ENCODE data around the gene BMP8B.
"Not testable (repeated sequence)": the region's sequence is repeated elsewhere in the genome, so short reads cannot be mapped to it uniquely, and the experiment has no call there.

BMP8B gene

GRCh38 chr1:39788758-39789570, at the start of gene BMP8B:
Gene BMP8B (minus strand): TSS chr1:39788865. CDS start chr1:39788485, 380 bp downstream.
- FAIRE-seq: no peak

DNA sequence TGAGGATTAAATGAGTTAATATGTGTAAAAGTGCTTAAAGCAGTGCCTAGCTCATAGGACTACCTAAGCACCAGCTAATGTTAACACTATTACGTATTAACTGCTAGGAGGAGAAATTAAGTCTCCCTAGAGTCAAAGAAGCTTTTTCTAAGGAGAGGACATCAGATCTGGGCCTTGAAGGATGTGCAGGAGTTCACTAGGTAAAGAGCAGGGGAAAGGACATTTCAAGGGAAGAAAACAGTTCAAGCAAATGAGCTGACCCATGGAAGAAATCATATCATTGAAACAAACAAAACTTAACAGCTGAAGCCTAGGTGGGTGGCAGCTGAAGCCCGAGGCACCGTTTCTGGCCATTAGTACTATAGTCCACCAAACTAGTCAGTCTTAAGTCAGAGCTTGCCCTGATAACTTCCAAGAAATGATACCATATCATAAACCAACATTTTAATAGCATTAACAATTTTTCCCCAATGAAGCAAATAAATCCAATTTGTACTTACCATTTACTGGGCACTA, 48.0 kb upstream of the BMP8B start:
- no peak for FAIRE-seq

DNA sequence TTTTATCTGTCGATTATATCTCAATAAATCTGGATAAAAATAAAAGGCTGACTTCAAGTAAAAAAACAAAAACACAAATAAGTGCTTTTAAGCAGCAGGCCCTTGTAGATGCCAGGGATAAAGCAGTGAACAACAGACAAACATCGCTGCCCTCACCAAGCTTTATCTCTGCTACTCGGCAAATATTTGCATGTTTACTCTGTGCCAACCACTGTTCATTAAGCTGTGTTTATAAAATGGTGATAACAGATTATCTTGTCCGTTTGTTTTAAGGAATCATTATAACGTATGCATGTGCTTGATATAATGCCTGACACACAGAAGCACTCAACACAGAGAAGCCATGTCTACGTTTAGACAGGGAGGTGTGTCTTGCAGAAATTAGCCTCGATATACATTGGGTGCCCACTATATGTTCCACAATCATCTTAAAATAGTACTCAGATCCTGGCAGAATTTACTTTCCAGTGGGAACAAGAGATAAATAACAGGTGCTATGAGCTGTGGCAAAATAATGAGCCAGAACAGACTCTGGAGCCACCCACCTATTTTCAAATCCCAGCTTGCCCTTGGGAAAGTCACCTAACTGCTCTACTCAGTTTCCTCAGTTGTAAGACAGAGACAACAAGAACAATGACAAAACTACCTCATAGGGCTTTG, 47.4 kb upstream of the BMP8B start:
- no peak for FAIRE-seq

GRCh38 chr1:39835110-39835509, 46.4 kb upstream of the BMP8B start:
- FAIRE-seq: no peak

GRCh38 chr1:39833621-39834385, 45.1 kb upstream of the BMP8B start:
- FAIRE-seq: no peak

GRCh38 chr1:39833121-39833520, 44.5 kb upstream of the BMP8B start:
- no peak for FAIRE-seq

DNA sequence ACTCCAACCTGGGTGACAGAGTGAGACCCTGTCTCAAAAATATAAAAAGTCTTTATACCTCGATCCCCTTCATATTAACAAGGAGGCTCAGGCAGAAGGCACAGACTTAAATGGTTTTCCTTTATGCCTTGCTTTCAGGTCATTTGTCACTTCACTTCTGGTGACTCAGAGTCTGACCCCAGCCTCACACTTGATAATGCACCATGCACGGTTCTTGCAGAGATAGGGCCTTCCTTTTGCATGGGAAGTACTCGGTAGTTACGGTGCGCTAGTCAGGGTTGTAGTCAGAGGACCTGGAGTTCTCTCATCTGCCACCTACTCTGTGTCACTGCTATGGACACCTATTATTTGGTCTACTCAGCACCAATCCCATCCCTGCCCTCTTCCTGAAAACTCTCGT, 43.6 kb upstream of the BMP8B start:
- no peak for FAIRE-seq

- no peak for FAIRE-seq
Observed at GRCh38 chr1:39829791-39830533, 41.3 kb upstream of the BMP8B start.

DNA sequence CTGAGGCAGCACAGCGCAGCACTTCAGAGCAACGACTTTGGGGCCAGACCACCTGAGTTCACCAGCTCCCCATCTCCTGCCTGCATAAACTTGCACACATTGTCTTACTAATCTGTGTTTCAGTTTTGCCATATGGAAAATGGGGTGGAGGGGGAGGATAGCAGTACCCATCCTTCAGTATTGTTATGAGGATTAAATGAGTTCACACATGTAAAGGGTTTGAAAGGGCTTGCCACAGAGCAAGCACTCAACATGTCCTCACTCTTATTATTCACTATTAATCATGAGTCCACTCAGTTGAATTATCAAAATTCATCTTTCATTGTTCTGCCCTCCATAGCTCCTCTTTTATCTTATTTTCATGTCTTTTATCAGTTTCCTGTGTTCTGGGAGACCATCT, 40.1 kb upstream of the BMP8B start:
- no peak for FAIRE-seq

- FAIRE-seq: not testable (repeated sequence)
Observed at GRCh38 chr1:39828255-39828654, 39.6 kb upstream of the BMP8B start.

GRCh38 chr1:39827201-39827600, 38.5 kb upstream of the BMP8B start:
- no peak for FAIRE-seq

- no peak for FAIRE-seq
Observed at GRCh38 chr1:39826583-39826982, 37.9 kb upstream of the BMP8B start.

DNA sequence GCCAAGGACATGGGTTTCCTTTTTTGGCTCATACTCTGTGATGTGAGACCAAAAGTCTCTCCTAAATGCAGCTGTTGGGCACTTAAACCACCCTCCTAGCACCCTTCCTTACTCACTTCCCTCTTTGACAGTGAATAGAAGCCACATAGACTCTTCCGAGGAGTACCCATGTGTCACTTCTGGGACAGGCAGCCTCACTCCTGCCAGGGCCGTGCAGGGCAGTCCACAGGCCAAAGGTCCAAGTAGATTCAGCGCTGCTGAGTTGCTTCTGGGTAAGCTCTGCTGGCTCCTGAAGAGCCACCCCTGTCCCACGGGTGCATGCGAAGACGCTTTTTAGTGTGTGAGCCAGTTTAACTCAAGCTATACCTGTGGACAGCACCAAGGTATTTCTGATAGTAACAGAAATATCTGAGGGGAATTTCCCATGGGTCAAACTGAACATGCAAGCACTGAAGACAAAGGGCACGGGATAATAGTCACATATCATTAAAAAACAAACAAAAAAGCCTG, 36.8 kb upstream of the BMP8B start:
- no peak for FAIRE-seq

DNA sequence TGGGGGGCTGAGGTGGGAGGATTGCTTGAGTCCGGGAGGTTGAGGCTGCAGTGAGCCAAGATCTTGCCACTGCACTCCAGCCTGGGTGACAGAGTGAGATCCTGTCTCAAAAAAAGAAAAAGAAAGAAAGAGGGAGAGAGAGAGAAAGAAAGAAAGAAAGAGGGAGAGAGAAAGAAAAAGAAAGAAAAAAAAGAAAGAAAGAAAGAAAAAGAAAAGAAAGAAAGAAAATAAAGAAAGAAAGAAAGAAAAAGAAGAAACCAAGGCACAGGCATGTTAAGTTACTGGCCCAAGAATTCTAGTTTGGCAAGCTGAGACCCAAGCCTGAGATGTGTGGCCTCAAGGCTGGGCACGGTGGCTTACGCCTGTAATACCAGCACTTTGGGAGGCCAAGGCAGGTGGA, 34.8 kb upstream of the BMP8B start:
- FAIRE-seq: not testable (repeated sequence)

DNA sequence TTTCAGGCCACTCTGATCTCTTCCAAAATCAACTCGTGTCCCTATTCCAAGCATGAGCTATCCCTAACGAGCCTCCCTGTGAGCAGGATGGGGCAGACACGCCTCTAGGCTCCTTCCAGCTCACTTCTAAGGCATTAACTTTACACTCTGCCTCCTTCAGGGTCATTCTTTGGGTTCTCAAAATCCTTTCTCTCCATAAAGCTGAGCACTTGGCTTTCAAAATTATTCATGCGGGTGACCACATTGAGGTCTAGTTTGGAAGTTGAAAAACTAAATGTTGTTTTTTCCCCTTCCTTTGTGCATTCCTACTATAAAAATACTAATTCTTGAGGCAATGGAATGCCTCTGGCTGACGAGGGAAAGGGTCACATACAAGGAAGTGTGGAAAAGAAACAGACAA, 33.5 kb upstream of the BMP8B start:
- no peak for FAIRE-seq

- no peak for FAIRE-seq
Observed at GRCh38 chr1:39819091-39819812, 30.6 kb upstream of the BMP8B start.

- no peak for FAIRE-seq
Observed at GRCh38 chr1:39818482-39818881, 29.8 kb upstream of the BMP8B start.

- not testable (repeated sequence) for FAIRE-seq
Observed at GRCh38 chr1:39817091-39817932, 28.6 kb upstream of the BMP8B start.

DNA sequence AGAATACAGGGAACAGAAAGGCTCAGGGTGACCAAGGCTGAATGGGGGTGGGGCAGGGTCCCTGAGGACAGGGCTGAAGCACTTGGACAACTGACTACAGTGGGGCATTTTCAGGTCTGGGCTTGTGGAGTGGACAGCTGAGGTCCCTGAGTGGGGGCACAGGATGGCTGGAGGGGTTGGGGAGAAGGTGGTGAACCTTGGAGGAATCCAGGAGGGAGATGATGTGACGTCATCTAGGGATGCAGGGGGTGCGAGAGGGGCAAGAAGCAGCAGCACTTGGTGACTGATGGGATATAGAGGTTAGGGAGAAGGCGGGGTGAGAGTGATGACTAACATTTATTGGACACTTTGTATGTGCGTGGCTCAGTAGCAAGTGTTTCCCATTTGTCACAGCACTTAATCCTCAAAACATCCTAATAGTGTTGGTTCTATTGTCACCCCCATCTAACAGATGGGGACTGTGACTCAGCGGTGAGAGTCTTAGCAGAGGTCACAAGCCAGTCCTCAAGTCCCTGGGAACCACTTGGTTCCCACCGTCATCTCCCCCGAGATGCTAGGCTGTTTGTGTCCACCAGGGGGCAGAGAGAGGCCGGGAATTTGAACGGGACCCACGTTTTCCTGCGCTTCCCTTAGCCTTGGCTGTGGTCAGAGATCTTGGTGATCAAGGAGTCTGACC, 27.9 kb upstream of the BMP8B start:
- FAIRE-seq: peak; percentile 55

DNA sequence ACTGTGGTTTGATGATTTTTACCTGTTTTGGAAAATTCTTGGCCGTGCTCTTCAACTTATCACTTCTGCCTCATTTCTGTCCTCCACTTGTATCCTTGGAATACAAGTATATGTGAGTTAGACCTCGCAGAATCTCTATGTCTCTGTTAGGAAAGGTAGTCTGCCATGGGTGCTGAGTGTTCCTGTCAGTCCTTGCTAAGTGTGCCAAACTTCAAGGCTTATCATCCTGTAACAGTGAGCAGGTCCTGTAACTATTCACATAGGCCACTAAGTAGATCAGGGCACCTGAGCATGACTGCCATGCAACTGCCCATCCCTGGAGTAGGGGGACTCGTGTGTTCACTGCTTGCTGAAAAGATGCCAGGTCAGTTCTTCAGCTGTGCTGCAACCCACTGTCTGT, 24.2 kb upstream of the BMP8B start:
- no peak for FAIRE-seq

Measured in TTC549 (cell line).